ENCODE measurements around the gene UGP2. TPM values are rescaled to one million over a fixed set of nuclear protein-coding genes. Genes with fewer than 3 reads are reported as not detected.

Gene UGP2
- total RNA-seq, 1 donor from 2014 or later = 87.8 TPM

- no peak for ATAC-seq
Observed at GRCh38 chr2:63866009-63866709, 24.5 kb downstream of the UGP2 start.

- ATAC-seq = no peak
Observed at GRCh38 chr2:63870679-63871078, 29.0 kb downstream of the UGP2 start.

- no peak for ATAC-seq
Observed at GRCh38 chr2:63871864-63872263, 30.2 kb downstream of the UGP2 start.

GRCh38 chr2:63872571-63873328 is 31.1 kb downstream of the UGP2 start:
- no peak for ATAC-seq

GRCh38 chr2:63874204-63875130 is 32.8 kb downstream of the UGP2 start:
- no peak for ATAC-seq

- peak; percentile 80 for ATAC-seq
Observed at GRCh38 chr2:63875131-63875527, 33.4 kb downstream of the UGP2 start.

- peak; percentile 49 for ATAC-seq
Observed at GRCh38 chr2:63875559-63876245, 34.0 kb downstream of the UGP2 start.

- no peak for ATAC-seq
Observed at GRCh38 chr2:63876311-63876710, 34.6 kb downstream of the UGP2 start.

- no peak for ATAC-seq
Observed at GRCh38 chr2:63878486-63878885, 36.8 kb downstream of the UGP2 start.

GRCh38 chr2:63879876-63880433 is 38.3 kb downstream of the UGP2 start:
- ATAC-seq = no peak

- ATAC-seq = no peak
Observed at GRCh38 chr2:63880625-63881024, 38.9 kb downstream of the UGP2 start.

GRCh38 chr2:63881205-63881604 is 39.5 kb downstream of the UGP2 start:
- ATAC-seq = no peak

- ATAC-seq = no peak
Observed at GRCh38 chr2:63882395-63883105, 40.9 kb downstream of the UGP2 start.

GRCh38 chr2:63886445-63886844 is 44.7 kb downstream of the UGP2 start:
- no peak for ATAC-seq

- no peak for ATAC-seq
Observed at GRCh38 chr2:63888053-63888452, 46.4 kb downstream of the UGP2 start.

- ATAC-seq = peak; percentile 73
Observed at GRCh38 chr2:63888490-63889402, 47.0 kb downstream of the UGP2 start.

- ATAC-seq = no peak
Observed at GRCh38 chr2:63890678-63891077, 49.0 kb downstream of the UGP2 start.

GRCh38 chr2:63891488-63892030 is 49.9 kb downstream of the UGP2 start:
- ATAC-seq = no peak

GRCh38 chr2:63893163-63893562 is 51.5 kb downstream of the UGP2 start:
- ATAC-seq = no peak

- no peak for ATAC-seq
Observed at GRCh38 chr2:63894167-63894566, 52.5 kb downstream of the UGP2 start.

Measured in esophagus mucosa (tissue), 1 donor.